UCSD-AML1 (cell line): ENCODE measurements around the gene TCIRG1.
"Not testable (repeated sequence)": the region's sequence is repeated elsewhere in the genome, so short reads cannot be mapped to it uniquely, and the experiment has no call there.

Experiments
- DNase-seq: peaks from one replicate; lab custom pipeline; 2025; ENCODE audit not compliant: unreplicated experiment; lab: John Stamatoyannopoulos, UW

Gene TCIRG1

GRCh38 chr11:68077617-68078582 is 39.1 kb downstream of the TCIRG1 start:
- no peak for DNase-seq

GRCh38 chr11:68080860-68081259 is 42.0 kb downstream of the TCIRG1 start:
- no peak for DNase-seq

GRCh38 chr11:68081691-68082090 is 42.9 kb downstream of the TCIRG1 start:
- DNase-seq = no peak

GRCh38 chr11:68082481-68082880 is 43.7 kb downstream of the TCIRG1 start:
- DNase-seq = no peak

GRCh38 chr11:68083517-68083916 is 44.7 kb downstream of the TCIRG1 start:
- no peak for DNase-seq

- no peak for DNase-seq
Observed at GRCh38 chr11:68089679-68090078, 50.9 kb downstream of the TCIRG1 start.

- no peak for DNase-seq
Observed at GRCh38 chr11:68090287-68090686, 51.5 kb downstream of the TCIRG1 start.

GRCh38 chr11:68090706-68091105 is 51.9 kb downstream of the TCIRG1 start:
- no peak for DNase-seq

GRCh38 chr11:68092411-68092810 is 53.6 kb downstream of the TCIRG1 start:
- DNase-seq = no peak

GRCh38 chr11:68092946-68093345 is 54.1 kb downstream of the TCIRG1 start:
- DNase-seq = not testable (repeated sequence)

GRCh38 chr11:68093565-68093964 is 54.7 kb downstream of the TCIRG1 start:
- no peak for DNase-seq

- DNase-seq = no peak
Observed at GRCh38 chr11:68096962-68097361, 58.1 kb downstream of the TCIRG1 start.

GRCh38 chr11:68099057-68099456 is 60.2 kb downstream of the TCIRG1 start:
- DNase-seq = no peak

- DNase-seq = no peak
Observed at GRCh38 chr11:68099474-68100405, 60.9 kb downstream of the TCIRG1 start.
